ENCODE data around the gene MGAT1. TPM values are rescaled to one million over a fixed set of nuclear protein-coding genes. Genes with fewer than 3 reads are reported as not detected.
"Not testable (repeated sequence)": the region's sequence is repeated elsewhere in the genome, so short reads cannot be mapped to it uniquely, and the experiment has no call there.

The MGAT1 gene
- 124 and 126 TPM in 2 replicates for total RNA-seq

DNA sequence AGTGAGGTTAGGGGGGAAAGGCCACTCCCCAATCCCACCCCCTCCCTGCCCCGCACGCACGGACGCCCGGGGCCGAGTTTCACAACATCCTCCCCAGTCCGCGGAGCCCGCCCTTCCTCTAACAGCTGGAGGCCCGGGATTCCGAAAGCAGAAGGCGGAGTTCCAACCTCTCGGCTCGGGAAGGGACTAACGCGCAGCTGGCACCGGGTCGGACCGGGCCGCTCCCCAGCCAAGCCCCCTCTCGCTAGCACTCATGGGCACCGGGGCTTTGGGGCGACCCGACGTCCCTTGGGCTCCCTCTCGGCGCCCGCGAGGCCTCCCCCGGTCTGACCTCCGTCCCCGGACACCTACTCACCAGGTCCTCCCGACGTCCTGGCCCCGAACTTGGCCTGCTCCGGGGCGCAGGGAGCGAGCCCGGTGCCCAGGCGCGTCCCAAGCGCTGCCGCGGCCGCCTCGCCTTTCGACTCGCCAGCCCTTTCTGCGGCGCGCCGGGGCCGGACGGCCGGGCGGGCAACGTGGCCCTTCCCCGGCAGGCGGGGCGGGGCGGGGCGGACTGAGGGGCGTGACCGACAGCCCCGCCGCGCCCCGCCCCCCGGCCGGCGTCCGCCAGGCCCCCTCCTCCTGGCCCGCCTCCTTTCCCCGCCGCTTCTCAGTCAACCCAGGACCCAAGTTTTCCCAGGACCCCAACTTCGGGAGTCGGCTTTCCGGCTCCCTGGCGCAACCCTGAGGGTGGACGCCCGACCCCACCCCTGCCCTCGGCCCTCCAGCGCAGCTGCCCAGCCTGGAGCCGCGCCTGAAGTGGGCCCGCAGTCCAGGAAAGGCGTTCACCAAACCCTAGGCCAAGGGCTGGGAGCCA is at the start of gene MGAT1:
MGAT1 (minus strand) TSS at position 482 of the 856 bp plus-strand sequence. CDS start 9,835 bp downstream, outside the sequence.
- intact Hi-C loops (cut with micrococcal nuclease), result loop anchor here (1.0 to 10.0 kb wide), 11 partner anchors 8 to 1178 kb away; partner anchors contain the start of genes CNOT6, HNRNPH1, MAML1 and TRIM41

- intact Hi-C loops (cut with micrococcal nuclease), result no loop called here
These were observed 48.0 kb upstream of the MGAT1 start for GRCh38 chr5:180850434-180851078.

- intact Hi-C loops (cut with micrococcal nuclease), result no loop called here
These were observed 47.2 kb upstream of the MGAT1 start for GRCh38 chr5:180849827-180850226.

DNA sequence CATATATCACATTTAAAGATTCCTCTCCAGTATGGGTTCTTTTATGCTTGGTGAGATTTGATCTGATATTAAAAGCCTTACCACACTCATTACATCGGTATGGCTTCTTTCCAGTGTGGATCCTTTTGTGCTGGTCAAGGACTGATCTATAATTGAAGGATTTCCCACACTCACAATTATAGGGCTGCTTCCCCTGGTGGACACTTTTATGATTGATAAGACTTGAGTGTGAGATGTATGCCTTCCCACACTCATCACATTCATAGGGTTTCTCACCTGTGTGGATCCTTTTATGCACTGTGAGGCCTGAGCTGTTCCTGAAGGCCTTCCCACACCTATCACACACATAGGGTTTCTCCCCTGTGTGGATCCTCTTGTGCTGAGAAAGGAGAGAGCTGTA is 46.3 kb upstream of the MGAT1 start:
- intact Hi-C loops (cut with micrococcal nuclease), result no loop called here

- intact Hi-C loops (cut with micrococcal nuclease), result no loop called here
These were observed 45.7 kb upstream of the MGAT1 start for GRCh38 chr5:180848265-180848664.

DNA sequence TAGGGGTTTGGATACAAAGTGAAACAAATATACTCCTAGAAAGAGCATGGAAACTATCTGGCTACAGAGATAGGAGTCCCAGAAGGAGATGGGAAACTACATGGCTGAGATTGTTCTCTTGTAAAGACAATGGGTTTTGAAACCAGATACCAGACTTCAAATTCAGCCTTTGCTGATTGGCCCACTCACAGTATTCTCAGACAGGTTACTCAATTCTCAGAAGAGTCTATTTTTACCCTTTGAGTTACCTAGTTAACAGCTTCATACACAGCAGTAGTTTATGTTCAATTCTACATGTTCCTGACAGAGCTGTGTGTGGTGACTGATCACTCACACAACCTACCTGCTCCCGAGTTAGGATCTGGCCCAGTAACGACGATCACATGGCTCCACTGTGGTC is 44.4 kb upstream of the MGAT1 start:
- intact Hi-C loops (cut with micrococcal nuclease), result no loop called here

- intact Hi-C loops (cut with micrococcal nuclease), result no loop called here
These were observed 42.3 kb upstream of the MGAT1 start for GRCh38 chr5:180844858-180845257.

DNA sequence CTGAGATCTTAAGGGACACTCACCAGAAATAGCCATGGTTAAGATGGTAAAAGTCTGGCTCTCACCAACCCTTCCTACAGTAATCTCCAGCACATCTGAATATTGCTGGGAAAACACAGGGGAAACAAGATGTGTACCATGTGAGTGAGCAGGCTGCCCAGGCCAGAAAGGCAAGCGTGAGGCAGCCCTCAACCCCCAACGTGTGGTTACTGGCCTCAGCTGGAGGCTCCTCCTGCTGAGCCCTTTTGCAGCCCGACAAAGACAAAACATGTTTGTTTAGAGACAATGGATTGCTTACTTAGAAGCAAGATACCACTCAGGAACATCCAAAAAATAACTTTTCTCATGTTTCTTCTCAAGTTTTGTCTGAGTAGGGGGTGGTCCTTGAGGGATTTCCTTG is 41.8 kb upstream of the MGAT1 start:
- intact Hi-C loops (cut with micrococcal nuclease), result no loop called here

DNA sequence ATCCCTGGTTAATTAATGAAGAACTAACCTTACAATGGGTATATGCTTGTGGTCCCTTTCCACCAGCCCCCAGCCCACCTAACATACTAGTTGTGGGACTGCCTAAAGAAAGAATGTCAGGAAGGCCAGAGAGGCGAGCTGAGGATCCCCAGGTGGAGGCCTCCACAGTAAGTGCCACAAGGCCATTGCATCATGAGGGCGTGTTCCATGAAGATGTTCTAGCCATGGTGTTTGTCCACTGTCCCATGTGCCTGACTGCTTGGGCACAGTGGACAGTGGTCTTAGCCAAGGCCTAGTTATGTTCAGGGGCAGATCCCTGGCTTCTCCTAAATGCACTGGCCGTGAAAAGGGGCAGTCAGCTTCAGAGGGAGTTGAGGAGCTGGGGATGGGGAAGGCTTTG is 37.3 kb upstream of the MGAT1 start:
- intact Hi-C loops (cut with micrococcal nuclease), result no loop called here

GRCh38 chr5:180839227-180839626 is 36.6 kb upstream of the MGAT1 start:
- intact Hi-C loops (cut with micrococcal nuclease), result no loop called here

DNA sequence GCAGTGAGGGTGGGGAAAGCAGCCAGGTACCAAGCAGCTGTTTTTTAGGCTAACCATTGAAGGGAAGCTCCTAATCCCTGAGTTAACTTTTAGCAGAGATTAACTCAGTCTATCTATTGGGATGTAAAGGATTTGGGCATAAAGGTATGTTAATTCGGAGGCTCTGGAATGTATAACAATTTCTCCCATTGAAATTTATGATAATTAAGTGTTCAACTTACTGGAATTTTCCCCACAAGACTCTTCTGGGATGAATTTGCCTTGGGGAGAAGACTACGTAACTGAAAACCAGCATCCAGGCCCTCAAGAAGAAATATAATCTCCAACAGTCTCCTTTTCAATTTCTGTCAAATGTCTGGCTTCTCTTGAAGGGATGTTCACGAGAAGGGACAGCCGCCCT is 34.9 kb upstream of the MGAT1 start:
- intact Hi-C loops (cut with micrococcal nuclease), result no loop called here

DNA sequence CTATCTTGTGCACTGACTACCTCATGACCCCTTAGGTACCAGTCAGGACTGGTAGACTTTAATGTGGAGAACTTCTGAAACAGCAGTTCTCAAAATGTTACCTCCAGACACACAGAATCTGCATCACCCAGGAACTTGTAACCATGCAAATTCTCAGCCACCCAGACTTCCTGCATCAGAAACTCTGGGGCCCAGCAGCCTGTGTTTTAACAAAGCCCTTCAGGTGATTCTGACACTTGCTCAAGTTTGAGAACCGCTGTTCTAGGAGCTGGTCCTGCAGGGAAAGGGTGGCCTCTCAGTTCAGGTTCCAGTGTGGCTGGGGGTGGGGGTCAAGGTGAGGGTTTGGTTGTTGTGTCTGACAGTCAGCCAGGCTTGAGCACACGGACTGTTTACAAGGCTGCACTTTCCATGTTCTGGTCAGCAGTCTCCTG is 30.0 kb upstream of the MGAT1 start:
- intact Hi-C loops (cut with micrococcal nuclease), result no loop called here

DNA sequence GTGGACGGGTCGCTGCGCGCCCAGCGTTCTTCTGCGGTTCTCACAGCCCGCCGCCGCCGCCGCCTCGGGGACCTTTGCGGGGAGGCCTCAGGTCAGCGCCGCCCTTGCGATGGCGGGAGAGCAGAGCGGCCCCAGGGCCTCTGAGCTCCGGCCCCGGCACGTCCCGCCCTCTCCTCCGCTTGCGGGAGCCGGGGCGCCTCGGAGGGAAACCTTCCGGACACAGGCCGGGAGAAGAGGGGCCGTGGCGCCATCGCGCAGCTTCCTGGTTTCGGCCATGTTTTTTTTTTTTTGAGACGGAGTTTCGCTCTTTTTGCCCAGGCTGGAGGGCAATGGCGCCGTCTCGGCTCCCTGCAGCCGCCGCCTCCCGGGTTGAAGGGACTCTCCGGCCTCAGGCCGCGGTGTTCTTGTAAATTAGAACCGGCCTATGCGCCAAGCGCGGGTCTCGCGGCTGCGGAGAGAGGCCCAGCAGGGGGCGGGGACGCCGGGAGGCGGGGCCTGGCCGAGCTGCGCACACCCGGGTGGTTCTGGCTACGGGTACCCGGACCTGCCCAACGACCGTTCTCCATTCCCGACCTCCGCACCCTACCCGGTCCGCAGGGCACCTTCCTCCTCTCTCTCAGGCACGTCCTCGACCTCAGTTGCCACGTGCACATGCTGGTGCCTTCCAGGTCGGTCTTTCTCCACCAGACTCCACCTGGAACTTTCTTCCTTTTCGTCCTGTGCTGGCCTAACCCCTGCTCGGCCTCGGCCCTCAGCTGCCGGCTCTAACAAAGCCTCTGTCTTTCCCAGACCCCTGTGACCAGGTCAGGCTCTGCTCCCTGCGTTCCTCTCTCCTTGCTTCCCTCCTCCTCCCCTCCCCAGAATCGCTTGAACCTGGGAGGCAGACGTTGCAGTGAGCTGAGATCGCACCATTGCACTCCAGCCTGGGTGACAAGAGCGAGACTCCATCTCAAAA is 28.8 kb upstream of the MGAT1 start:
- intact Hi-C loops (cut with micrococcal nuclease), result loop anchor here (1.0 kb wide), 2 partner anchors 21 to 30 kb away; partner anchors contain the start of gene ZFP62

DNA sequence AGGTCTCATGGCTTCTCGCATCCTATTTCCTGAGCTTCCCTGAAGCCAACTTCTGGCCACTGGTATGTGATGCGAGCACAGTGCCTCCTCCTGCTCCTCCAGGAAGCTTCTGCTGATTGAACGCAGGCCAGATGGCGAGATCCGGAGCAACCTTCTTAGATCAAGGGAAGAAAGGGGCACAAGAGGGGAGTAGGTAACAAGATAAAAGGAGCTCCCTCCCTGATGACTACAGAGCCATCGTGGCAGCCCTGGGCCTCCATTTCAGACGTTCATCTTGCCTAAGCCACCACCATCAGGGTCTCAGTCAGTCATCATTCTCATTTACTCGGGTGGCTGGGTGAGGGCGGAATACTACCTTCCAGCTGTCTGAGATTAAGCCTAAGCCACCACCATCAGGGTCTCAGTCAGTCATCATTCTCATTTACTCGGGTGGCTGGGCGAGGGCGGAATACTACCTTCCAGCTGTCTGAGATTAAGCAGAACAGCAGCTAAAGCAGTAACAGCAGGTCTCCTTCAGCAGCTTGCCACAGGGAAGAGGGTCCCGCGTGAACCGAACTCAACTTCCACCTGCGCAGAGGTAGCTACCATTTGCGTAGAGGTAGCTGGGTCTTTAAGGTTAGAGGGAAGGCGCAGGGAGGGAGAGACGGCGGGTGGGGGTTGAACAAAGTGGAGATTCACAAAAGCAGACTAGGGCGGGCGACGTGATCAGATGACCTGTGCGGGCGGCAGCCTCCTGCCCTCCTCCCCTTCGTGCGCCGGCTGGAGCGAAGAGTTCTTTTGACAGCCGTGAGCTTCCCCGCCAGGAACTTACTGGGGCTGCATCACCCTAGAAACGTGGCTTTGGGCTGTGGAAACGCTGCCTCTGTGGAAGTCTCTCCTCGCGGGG is 27.9 kb upstream of the MGAT1 start:
- intact Hi-C loops (cut with micrococcal nuclease), result loop anchor here (1.0 kb wide), 3 partner anchors 20 to 31 kb away; partner anchors contain the start of genes MGAT1 and ZFP62

GRCh38 chr5:180829726-180830125 is 27.1 kb upstream of the MGAT1 start:
- intact Hi-C loops (cut with micrococcal nuclease), result loop anchor here (1.0 kb wide), 1 partner anchor 27 kb away; the partner anchor contains the start of gene MGAT1

DNA sequence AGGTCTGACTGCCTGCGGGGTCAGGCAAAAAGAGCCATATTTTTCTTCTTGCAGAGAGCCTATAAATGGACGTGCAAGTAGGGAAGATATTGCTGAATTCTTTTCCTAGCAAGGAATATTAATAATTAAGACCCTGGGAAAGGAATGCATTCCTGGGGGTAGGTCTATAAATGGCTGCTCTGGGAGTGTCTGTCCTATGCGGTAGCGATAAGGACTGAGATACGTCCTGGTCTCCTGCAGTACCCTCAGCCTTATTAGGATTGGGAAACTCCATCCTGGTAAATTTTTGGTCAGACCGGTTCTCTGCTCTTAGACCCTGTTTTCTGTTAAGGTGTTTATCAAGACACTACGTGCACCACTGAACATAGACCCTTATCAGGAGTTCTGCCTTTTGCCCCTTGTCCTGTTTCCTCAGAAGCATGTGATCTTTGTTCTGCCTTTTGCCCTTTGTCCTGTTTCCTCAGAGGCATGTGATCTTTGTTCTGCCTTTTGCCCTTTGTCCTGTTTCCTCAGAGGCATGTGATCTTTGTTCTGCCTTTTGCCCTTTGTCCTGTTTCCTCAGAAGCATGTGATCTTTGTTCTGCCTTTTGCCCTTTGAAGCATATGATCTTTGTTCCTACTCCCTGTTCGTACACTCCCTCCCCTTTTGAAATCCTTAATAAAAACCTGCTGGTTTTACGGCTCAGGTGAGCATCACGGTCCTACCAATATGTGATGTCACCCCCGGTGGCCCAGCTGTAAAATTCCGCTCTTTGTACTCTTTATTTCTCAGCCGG is 26.3 kb upstream of the MGAT1 start:
- intact Hi-C loops (cut with micrococcal nuclease), result not testable (repeated sequence)

DNA sequence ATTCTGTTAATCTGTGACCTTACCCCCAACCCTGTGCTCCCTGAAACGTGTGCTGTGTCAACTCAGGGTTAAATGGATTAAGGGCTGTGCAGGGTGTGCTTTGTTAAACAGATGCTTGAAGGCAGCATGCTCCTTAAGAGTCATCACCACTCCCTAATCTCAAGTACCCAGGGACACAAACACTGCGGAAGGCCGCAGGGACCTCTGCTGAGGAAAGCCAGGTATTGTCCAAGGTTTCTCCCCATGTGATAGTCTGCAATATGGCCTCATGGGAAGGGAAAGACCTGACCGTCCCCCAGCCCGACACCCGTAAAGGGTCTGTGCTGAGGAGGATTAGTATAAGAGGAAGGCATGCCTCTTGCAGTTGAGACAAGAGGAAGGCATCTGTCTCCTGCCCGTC is 24.8 kb upstream of the MGAT1 start:
- intact Hi-C loops (cut with micrococcal nuclease), result not testable (repeated sequence)

GRCh38 chr5:180825768-180826525 is 23.3 kb upstream of the MGAT1 start:
- intact Hi-C loops (cut with micrococcal nuclease), result no loop called here

All from T-helper 2 cell treated with Interferon-gamma antibody and Interleukin-4, amounts not matched to agents 100 ng/mL and 5 ng/mL, for 36 hours (primary cell).